NB4 (cell line): ENCODE data around the gene ATOH8.

Source experiments
- DNase-seq: peaks from one replicate; pipeline ENCODE4 v3.0.0; 2010; ENCODE audit warnings: low read depth
- H3K4me3 ChIP-seq: one replicate; pipeline ENCODE4 v1.5.1; 2011; ENCODE audit warnings: mild to moderate bottlenecking, low read depth, low read length, moderate library complexity
- CTCF ChIP-seq: IDR thresholded peaks from one replicate; pipeline ENCODE4 v1.5.1; 2012; ENCODE audit warnings: low read depth, low read length
- MAX ChIP-seq: IDR thresholded peaks from 2 replicates; pipeline ENCODE4 v1.6.1; 2011; ENCODE audit warnings: low read depth, low read length
- MYC ChIP-seq: IDR thresholded peaks from 2 replicates; pipeline ENCODE4 v1.6.1; 2011; ENCODE audit warnings: low read depth, low read length
- POLR2A ChIP-seq: IDR thresholded peaks from 2 replicates; pipeline ENCODE4 v1.6.1; 2011; ENCODE audit warnings: mild to moderate bottlenecking; ENCODE audit not compliant: insufficient read length; ENCODE audit errors: extremely low read depth

ATOH8 gene

GRCh38 chr2:85721641-85722040, 32.1 kb upstream of the ATOH8 start:
- H3K4me3 ChIP-seq, result no peak overlapping the region
- TF ChIP-seq POLR2A (no peak), CTCF (no peak), MAX (no peak), MYC (no peak)
- no peak for DNase-seq

GRCh38 chr2:85722519-85722918, 31.3 kb upstream of the ATOH8 start:
- no peak for DNase-seq
- no peak overlapping the region for H3K4me3 ChIP-seq
- no peak for TF ChIP-seq MYC
- TF ChIP-seq MAX, result no peak
- no peak for TF ChIP-seq CTCF
- TF ChIP-seq POLR2A, result no peak

- no peak overlapping the region for H3K4me3 ChIP-seq
- no peak for TF ChIP-seq MAX
- TF ChIP-seq MYC, result no peak
- no peak for TF ChIP-seq POLR2A
- no peak for TF ChIP-seq CTCF
- DNase-seq, result no peak
These were observed 30.0 kb upstream of the ATOH8 start for GRCh38 chr2:85723707-85724360.

- H3K4me3 ChIP-seq, result no peak overlapping the region
- DNase-seq, result no peak
- TF ChIP-seq CTCF, result no peak
- no peak for TF ChIP-seq MAX
- TF ChIP-seq MYC, result no peak
- TF ChIP-seq POLR2A, result no peak
These were observed 29.0 kb upstream of the ATOH8 start for GRCh38 chr2:85724731-85725181.

- TF ChIP-seq MAX (no peak), MYC (no peak), POLR2A (no peak), CTCF (no peak)
- no peak for DNase-seq
- H3K4me3 ChIP-seq, result no peak overlapping the region
These were observed 28.3 kb upstream of the ATOH8 start for GRCh38 chr2:85725451-85725850.
